GM19193 (cell line): ENCODE measurements around the gene EYS.

Experiments
- POLR2A ChIP-seq: IDR thresholded peaks from 4 replicates; pipeline ENCODE4 v1.6.1; 2011; ENCODE audit not compliant: insufficient read depth, insufficient read length; ENCODE audit errors: extremely low read depth

Gene EYS

DNA sequence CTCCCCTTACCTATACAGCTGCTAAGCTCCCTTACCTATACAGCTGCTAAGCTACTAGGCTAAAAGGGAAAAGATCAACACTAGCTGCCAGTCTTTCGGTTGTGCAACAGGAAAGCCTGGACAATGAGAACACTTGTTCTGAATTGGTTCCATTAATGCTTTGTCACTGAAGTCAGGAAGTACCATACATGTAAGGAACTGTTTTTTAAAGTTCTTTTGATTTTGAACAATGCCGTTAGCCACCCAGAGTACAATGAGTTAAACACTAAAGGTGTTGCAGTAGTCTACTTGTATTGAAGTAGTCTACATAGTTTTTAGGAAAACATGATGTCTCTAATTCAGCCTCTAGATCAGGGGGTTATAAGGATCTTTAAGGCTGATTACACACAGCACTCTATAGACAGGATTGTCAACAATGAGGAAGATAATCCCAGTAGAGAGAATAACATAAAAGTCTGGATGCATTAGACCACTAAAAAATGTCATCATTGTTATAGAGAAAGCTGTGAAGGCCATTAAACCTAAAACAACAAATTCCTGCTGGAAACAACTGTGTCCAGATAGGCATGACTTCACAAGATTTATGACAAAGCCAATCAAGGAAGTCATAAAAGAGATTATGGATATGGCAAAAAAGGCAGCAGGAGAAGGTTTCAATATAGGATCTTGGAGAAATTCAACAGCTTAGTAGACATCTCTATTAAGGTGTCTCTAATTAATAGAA, 1765.1 kb downstream of the EYS start:
- no peak for TF ChIP-seq POLR2A

DNA sequence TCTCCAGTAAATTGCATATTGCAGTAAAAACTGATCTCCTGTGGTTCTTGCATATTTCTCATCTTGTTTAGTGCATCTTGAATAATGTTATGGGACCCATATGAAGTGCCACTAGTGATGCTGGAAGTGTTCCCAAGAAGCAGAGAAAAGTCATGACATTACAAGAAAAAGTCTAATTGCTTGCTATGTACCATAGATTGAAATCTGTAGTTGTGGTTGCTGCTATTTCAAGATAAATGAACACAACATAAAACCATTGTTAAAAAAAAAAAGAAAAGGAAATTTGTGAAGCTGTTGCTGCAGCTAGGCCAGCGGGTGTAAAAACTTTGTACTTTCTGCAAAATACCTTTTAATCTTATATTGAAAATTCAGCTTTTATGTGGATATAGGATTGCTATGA, 1767.0 kb downstream of the EYS start:
- TF ChIP-seq POLR2A = no peak

DNA sequence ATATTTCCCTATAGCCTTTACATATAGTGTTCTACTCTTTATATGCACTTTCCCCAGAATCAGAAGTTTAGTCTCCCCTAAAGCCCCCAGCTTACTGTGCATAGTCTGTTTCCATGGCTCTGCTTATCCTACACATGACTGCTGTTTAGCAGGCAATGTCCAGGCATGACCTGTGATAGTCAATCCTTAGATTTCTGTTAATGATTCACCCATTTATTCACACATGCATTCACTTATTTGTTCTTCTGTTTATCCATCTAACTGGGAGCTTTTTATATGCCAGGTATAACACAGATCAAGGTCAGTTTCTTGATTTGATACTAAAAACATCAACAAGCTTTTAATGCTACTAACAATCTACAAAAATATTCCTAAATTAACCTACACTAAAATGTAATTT, 1770.6 kb downstream of the EYS start:
- no peak for TF ChIP-seq POLR2A

DNA sequence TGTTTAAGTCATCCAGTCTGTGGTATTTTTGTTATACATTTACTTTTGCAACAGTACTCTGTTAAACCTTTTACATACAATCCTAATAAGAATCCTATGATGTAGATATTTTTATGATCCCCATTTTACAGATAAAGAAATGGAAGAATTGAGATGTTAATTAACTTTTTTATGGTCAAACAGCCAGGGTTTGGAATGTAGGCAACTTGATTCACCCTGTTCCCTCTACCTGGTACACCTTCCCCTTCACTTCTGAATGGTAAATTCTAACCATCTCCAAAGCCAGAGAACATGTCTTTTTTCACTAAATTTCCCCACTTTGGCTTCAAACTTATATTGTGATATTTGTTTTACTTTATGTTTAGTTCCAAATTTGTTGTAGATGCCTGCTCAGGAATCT, 1771.3 kb downstream of the EYS start:
- TF ChIP-seq POLR2A = no peak

DNA sequence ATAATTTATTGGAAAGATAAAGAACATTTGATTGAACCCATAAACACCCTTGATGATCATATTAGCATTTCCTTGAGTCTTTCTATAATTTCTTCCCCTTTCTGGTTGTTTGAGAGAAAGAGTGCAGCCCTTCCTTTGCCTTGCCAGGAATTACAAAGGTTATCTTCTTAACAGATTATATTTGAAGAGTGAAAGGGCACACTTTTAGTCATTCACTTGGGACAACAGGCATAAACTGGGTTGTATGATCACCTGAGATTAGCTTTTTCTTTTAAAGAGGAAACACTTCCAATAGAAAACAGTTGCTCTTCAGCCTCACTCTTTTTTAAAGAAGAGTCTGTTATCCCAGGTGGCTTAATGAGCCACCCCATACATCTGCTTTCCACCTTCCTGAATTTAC, 1776.2 kb downstream of the EYS start:
- no peak for TF ChIP-seq POLR2A

DNA sequence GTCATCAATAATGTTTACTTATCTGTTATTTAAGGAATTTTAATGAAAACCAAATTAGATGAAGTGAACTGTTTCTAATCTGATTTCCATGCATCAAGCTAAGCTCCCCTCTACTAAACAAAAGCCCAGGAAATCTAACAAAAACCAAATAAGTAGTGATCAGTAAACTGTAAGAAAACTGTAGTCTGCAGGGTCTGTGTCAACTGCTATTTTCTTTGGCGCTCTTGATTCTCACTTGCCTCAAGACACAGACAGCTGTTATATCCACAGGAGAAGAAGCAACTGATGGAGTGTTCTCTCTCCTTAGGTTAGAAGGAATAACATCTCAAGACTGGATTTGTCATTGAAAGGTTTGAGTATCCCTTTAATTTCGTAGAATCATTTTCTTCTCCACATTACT, 1777.9 kb downstream of the EYS start:
- no peak for TF ChIP-seq POLR2A

DNA sequence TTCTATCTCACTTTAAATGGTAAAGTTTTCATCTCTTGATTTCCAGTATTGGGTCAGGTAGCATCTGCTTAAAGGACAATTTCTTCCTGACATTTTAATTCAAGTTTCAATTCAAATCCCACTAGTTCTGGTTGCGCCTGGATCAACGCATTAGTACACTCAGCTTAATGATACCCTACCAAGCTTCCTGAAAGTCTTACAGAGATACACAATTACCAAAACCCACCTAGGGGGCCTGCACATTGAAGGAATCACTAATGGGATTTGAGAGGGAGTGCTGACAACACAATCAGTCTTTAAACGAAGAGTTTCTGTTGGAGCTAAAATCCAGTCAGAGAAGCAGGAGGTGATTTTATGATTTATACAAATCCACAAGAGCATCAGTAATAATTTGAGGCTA, 1778.4 kb downstream of the EYS start:
- TF ChIP-seq POLR2A = no peak

DNA sequence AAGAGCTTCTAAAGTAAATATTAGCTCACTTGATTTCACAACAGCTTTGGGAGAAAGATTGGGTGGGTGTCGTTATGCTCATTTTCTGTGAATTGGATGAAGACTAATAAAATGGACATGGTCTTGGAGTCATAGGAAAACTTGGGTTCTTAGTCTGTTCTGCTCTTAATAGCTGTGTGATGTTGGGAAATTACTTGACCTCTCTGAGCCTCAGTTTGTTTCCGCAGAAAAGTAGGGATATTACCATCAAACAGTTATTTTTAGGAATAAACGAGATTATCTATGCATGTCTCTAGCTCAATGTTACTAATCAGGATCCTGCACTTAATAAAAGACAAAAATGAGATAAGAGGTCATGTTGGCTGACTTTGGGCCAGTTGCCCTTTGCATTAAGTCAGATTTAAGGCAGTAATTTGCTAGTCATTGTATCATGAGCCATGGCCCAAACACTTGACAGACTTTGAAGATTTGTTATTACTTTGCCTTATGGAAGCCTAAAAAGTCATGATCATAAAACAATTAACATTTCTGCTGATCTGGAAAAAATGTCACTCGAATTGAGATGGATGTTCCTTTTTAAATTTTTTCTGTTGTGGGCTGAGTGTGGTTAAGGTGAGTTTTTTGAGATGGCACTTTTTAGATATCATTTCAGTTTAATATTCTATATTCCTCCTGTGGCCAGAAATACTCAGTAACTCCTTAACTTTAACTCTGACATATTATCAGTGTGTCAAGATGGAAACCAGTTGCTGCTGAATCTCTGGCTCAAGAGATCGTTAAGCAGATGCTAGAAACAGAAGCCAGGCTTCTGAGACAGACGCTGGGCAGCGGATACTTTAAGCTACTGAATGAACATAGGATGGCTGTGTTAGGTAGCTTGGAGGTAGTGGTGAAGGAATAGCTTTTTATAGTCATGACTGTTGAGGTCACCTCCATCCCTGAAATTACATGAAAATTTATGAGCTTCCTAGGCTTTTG, 1779.8 kb downstream of the EYS start:
- no peak for TF ChIP-seq POLR2A

DNA sequence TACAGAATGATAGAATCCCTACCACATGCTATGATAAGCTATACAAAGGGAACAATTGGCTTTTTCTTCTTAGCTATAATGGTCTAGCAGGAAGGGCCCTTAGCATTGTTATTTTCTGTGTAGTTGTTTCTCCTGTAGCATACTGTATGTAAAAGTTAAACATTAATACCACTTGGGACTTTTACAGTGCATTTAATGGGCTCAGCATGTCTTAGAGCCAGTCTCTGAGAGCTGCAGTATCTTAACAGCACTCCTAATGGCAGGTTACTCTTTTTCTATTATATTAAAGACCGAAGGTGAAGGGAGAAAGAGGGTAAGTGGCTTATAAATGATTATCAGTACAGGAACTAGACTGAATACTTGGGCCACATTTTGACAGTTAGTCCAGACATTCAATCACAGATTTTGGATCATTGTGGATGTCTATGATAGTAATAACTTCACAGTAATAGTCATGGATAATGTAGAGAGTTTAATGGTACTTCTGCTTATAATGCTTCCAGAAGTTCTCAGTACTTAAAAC, 1780.7 kb downstream of the EYS start:
- no peak for TF ChIP-seq POLR2A

DNA sequence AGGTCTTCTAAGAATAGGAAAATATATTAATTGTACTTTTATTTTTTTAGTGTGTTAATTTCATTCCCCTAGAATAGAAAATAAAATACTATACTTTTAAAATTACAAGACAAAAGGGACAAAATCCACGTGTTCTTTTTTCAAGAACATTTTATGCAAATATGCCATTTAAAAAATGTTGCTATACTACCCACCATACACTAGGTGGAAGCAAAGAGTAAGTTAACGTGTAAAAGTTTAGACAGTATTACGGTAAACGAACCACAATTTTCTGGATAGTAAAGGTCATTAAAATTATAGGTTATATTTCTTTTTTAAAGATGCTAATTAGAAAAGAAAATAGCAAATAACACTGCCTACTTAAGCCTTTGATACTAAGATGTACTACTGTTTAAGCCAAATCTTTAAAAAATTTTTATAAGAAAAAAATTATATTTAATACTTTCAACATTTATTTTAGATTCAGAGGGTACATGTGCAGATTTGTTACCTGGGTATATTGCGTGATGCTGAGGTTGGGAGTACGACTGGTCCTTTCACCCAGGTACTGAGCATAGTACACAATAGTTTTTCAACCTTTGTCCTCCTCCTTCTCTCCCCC, 1783.8 kb downstream of the EYS start:
- TF ChIP-seq POLR2A = no peak

DNA sequence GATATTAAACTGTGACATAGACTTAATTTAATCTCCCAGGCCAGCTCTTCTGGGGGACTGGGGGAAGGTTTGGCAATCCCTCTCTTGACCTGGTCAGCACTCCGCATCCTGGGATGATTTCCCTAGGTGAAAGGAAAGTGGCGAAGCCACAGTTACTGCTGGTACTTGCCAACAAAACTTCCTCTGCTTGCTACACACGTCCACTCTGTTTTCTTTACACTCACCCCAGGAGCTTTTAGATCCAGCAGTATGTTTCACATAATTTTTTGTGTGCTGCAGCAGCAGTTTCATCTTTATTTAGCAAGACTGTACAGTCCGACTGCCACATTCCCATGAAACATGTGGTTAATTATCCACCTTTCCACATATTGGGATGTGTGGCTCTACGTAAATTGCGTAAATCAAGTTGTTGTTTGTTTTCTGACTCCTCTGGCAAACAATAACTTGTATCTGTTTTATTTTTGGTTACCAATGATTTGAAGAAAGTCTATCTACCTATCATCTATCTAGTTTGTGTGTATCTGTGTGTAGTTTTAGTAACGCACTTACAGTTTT, 1787.4 kb downstream of the EYS start:
- TF ChIP-seq POLR2A = no peak

DNA sequence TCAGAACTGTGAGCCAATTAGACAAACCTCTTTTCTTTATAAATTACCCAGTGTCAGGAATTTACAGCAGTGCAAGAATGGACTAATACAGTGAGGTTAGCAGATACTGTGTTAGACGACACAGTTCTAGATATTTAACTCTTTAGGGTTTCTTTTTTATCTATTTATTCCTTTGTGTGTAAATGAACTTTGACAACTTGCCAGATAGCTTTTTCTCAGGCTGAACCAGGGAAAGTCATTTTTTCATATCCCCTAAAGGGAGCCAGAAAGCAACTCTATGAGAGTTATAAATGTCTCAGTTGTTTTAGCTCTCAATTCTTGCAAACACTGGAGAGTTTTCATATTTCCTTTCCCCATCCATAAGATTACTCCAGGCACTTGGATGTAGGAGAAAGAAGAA, 1794.1 kb downstream of the EYS start:
- no peak for TF ChIP-seq POLR2A

DNA sequence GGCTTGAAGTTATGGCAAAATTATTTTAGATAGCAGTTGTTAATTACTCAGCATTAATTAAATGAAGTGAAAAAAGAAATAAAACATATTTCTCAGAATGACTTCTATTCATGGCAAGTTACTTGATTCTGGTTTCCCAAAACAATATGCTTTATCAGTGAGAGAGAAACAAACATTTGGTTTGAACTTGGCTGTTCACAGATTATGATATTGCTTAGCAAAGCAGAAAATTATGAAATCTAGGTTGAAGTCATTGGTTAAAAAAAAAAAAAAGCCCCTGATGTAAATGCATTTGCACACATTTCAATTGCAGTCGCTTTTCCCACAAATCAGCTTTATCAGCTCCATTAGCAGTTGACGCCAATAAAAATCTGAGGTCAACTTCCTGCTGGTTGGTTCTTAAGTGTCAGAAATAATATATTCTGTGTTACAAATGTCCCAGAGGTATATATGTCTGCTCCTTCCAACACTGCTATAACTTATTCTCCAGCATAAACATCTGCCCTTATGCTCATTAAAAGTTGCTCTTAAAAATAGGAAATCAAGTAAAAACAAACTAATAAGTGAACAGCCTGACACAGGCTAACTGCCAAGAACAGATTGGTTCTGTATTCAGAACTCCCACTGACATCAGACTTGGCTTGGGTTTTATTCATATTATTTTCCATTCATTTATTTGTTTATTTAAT, 1796.0 kb downstream of the EYS start:
- no peak for TF ChIP-seq POLR2A

DNA sequence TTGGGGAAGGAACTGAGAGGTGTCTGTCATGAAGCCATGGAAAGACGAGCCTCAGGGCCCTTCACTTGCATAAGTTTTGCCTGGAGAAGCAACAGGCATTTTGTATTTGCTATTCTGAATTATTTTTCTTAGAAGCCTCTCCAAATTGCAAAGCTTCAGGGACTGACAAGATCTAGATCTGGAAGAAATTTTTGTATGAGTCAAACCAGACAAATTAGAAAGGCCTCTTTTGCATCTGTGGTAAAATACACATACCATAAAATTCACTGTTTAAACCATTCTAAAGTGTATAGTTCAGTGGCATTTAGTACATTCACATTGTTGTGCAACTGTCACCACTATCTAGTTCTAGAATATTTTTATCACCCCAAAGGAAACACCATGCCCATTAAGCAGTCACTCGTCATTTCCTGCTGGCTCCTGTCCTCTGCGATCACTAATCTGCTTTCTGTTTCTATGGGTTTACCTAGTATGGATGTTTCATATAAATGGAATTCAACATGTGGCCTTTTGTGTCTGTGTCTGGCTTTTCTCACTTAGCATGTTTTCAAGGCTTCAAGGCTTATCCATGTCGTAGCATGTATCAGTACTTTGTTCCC, 1802.3 kb downstream of the EYS start:
- TF ChIP-seq POLR2A = no peak
